Gastrocnemius medialis (tissue), 4 donors: ENCODE results near the gene IGF1R.

Source experiments
- POLR2A ChIP-seq, 2 donors: fragments of 450-650 bp; IDR thresholded peaks; one replicate each; pipeline ENCODE4 v1.6.1; 2017; ENCODE audit warnings: antibody characterized with exemption in 2 of 2, mild to moderate bottlenecking in 2 of 2, moderate library complexity in 2 of 2
- TF ChIP-seq, protein P1 (sequence below), 5 experiments: fragments of 450-650 bp in 3 of 5; fragments of 200-600 bp in 2 of 5; sonication (generic) in 2 of 5; IDR thresholded peaks in 4 of 5; conservative IDR thresholded peaks in 1 of 5; 1 replicate in 4 of 5; 2 replicates in 1 of 5; pipeline ENCODE4 v1.5.1; 2016 to 2019; ENCODE audit warnings: antibody characterized with exemption in 5 of 5, mild to moderate bottlenecking in 3 of 5, moderate library complexity in 3 of 5

GRCh38 chr15:98753726-98754656, 105.7 kb downstream of the IGF1R start:
- TF ChIP-seq, protein P1, sequence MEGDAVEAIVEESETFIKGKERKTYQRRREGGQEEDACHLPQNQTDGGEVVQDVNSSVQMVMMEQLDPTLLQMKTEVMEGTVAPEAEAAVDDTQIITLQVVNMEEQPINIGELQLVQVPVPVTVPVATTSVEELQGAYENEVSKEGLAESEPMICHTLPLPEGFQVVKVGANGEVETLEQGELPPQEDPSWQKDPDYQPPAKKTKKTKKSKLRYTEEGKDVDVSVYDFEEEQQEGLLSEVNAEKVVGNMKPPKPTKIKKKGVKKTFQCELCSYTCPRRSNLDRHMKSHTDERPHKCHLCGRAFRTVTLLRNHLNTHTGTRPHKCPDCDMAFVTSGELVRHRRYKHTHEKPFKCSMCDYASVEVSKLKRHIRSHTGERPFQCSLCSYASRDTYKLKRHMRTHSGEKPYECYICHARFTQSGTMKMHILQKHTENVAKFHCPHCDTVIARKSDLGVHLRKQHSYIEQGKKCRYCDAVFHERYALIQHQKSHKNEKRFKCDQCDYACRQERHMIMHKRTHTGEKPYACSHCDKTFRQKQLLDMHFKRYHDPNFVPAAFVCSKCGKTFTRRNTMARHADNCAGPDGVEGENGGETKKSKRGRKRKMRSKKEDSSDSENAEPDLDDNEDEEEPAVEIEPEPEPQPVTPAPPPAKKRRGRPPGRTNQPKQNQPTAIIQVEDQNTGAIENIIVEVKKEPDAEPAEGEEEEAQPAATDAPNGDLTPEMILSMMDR (IDR thresholded peaks at IDR 0.05 in 4 of 5, conservative IDR thresholded peaks at IDR 0.05 in 1 of 5), result no peak
- no peak for TF ChIP-seq POLR2A (IDR thresholded peaks at IDR 0.05)
